22Rv1 (cell line): Measurements from ENCODE around the gene F5.

Experiments
- CTCF ChIP-seq: fragments of 450-650 bp; IDR thresholded peaks from 2 replicates; pipeline ENCODE4 v1.5.1; 2017; ENCODE audit warnings: mild to moderate bottlenecking
- ZFX ChIP-seq: fragments of 450-650 bp; IDR thresholded peaks from 2 replicates; pipeline ENCODE4 v1.6.1; 2017; ENCODE audit warnings: antibody characterized with exemption, borderline replicate concordance

- TF ChIP-seq CTCF = no peak
- no peak for TF ChIP-seq ZFX
Observed at GRCh38 chr1:169590932-169591331, 4.7 kb upstream of the F5 start.
